IPS-18c (cell line): ENCODE results near the gene CRX.

Source experiments
- H3K4me3 ChIP-seq: 2 replicates; pipeline ENCODE4 v1.7.0; 2013; ENCODE audit warnings: low read depth, mild to moderate bottlenecking, low read length, moderate library complexity; ENCODE audit not compliant: insufficient read depth
- H3K9me3 ChIP-seq: one replicate; pipeline ENCODE4 v1.6.1; 2013; ENCODE audit warnings: mild to moderate bottlenecking, low read length, moderate library complexity; ENCODE audit not compliant: control insufficient read depth, insufficient read depth

Gene CRX

DNA sequence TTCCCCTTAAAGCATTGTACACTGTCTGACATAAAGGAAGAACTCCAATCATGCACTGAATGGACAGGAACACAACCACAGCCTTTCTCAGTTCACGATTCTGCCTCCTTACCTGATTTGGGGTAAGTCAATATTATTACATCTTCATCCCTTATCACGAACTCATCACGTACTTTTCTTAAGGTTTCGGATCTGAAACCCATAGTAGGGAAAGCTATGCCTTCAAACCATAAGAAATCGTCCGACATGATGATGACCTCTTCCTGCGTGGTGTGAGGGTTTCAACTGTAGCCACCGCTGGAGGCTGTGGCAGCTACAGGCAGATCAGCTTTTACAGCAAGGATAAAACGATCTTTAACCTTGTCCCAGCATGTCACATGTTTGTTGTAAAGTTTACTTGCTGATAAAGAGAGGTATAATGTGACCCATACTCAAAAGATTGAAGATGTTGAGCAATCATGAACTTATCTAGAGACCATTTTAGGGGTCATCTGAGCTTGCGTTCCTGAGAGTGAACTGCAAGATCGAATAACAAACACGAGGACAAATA, 64.3 kb downstream of the CRX start, which contains the start of gene SULT2A1:
Gene SULT2A1, minus strand, starts transcription at position 306 of the 550 bp plus-strand sequence. Its CDS starts 58 bp downstream, at position 248.
- Histone ChIP-seq H3K9me3 (peaks cover 2% of the 10 kb centered on the region), H3K4me3 (no peak within 1 kb of the TSS)

DNA sequence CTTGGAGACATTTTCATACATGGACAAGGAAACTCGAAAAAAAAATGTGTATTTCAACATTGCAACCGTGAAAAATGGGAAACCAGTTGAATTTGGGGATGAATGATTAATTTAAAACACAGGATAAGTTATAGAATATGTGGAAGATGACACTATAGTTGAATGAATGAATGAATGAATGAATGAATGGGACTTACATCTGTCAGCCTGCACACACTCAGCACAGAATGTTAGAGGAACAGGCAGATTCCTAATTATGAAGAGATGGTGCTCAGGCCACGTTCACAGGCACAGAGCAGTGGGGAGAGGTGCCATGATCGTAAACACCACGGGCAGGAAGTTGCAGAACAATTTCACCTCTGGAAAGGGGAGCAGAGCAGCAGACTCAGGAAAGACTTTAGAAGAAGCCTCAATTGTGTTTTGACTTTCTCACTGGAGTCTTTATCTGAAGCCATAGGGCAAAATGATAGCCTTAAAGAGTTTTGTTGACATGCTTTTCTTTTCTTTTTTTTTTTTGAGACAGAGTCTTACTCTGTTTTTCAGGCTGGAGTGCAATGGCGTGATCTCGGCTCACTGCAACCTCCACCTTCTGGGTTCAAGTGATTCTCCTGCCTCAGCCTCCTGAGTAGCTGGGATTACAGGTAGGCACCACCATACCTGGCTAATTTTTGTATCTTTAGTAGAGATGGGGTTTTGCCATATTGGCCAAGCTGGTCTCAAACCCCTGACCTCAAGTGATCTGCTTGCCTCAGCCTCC, 69.3 kb downstream of the CRX start:
- Histone ChIP-seq H3K9me3 (peaks cover 2% of the 10 kb centered on the region), H3K4me3 (no peak overlapping the region)

DNA sequence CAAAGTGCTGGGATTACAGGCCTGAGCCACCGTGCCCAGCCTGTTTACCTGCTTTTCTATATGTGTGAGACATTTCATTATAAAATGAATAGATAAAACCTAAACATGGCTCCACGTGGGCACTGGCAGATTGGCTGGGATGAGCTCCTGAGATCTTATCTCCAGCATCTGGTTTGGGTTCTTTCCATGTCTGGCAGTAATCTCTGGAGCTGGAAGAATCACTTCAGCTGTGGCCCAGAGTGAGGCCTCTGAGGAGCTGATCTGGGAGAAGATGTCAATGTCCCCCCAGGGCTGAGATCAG, 69.8 kb downstream of the CRX start:
- Histone ChIP-seq H3K4me3 (no peak overlapping the region), H3K9me3 (peaks cover 3% of the 10 kb centered on the region)

DNA sequence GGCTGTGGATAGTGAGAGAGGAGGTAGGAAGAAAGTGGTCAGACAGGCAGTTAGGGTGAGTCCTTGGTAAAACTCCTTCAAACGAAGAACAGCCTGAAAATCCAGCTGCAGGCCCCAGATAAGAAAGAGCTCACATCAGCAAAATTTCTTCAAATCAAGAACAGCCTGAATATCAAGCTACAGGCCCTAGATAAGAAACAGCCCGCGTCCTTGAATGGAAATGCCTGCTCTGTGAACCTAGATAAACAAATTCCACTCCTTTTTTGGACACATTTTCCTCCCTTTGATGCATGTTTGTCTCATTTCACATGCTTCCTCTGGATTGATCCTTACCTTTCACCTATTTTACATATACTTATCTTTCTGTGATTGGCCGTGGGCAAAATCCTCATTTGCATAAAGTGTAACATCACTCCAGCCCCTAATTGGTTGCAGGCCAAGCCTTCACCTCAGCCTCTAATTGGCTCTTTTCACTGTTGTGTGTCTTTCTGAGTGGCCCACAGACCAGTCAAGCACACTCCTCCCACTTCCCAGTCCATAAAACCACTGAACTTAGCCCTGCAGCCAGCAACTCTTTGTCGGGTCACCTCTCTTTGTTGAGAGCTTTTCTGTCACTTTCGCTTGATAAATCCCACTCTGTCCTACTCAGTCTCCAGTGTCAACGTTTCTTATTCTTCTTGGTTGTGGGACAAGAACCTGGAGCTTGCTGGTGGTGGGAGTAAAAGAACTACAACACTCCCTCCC, 70.4 kb downstream of the CRX start:
- no peak overlapping the region for H3K4me3 ChIP-seq
- peaks cover 4% of the 10 kb centered on the region for H3K9me3 ChIP-seq
